Activated CD8-positive, alpha-beta memory T cell treated with anti-CD3 and anti-CD28 coated beads for 24 hours (primary cell): ENCODE measurements around the gene CFD.
"Not testable (repeated sequence)": the region's sequence is repeated elsewhere in the genome, so short reads cannot be mapped to it uniquely, and the experiment has no call there.

ENCODE experiments used
- DNase-seq: peaks from one replicate; pipeline ENCODE4 v3.0.0-alpha.2; 2020

Gene CFD

DNA sequence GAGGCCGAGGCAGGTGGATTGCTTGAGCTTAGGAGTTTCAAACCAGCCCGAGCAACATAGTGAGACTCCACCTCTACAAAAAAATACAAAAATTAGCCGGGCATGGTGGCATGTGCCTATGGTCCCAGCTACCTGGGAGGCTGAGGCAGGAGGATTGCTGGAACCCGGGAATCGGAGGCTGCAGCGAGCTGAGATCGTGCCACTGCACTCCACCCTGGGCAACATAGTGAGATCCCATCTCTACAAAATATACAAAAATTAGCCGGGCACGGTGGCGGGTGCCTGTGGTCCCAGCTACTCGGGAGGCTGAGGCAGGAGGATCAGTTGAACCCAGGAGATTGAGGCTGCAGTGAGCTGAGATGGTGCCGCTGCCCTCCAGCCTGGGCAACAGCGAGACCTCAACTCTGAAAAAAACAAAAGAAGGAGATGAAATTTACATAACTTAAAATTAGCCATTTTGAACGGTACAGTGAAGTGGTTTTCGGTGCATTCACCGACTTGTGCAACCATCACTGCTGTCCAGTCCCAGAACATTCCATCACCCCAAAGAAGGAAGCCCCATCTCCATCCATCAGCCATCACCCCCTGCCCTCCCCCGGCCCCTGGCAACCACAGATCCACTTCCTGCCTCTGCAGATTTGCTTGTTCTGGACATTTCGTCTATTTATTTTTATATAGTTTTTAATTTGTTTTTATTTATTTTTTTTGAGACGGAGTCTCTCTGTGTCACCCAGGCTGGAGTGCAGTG, 33.4 kb upstream of the CFD start:
- no peak for DNase-seq

DNA sequence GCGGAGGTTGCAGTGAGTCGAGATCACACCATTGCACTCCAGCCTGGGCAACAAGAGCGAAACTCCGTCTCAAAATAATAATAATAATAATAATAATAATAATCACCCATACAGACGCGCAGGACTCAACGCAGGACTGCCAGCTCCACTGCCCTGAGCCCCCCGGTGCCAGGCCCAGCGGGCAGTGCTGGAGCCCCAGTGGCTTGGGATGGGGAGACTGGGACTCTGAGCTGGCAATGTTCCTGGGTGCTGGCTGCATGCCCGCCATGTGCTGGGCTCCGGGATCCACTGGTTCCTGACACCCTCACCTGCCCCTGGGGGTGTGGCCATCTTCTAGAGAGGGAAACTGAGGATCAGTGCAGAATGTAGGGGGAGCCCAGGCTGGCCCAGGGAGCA, 32.2 kb upstream of the CFD start:
- no peak for DNase-seq

DNA sequence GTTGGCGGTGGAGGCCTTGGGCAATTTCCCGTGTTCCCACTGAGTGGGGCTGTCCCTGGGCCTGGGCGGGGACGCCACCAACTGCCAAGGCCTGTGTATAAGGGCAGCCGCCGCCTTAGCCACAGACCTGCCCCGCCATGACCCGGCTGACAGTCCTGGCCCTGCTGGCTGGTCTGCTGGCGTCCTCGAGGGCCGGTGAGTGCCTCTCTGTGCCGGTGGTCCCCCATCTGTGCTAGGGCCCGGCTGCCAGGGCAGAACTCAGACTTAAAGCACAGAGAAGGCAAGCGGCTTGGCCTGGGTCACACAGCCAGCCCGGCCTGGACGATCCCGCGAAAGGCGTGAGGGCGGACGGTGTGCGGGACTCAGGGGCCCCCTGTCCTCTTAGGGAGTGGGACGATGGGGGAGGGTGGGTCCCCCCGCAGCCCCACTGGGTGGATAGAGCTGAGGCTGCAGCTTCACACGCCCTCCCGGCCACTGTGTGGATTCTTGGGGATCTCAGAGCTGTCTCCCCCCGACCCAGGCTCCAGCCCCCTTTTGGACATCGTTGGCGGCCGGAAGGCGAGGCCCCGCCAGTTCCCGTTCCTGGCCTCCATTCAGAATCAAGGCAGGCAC, 31.6 kb upstream of the CFD start, which contains the start of gene AZU1:
AZU1 (plus strand) TSS at position 128 of the 612 bp plus-strand sequence; CDS start at position 138, 10 bp downstream.
- DNase-seq = no peak

DNA sequence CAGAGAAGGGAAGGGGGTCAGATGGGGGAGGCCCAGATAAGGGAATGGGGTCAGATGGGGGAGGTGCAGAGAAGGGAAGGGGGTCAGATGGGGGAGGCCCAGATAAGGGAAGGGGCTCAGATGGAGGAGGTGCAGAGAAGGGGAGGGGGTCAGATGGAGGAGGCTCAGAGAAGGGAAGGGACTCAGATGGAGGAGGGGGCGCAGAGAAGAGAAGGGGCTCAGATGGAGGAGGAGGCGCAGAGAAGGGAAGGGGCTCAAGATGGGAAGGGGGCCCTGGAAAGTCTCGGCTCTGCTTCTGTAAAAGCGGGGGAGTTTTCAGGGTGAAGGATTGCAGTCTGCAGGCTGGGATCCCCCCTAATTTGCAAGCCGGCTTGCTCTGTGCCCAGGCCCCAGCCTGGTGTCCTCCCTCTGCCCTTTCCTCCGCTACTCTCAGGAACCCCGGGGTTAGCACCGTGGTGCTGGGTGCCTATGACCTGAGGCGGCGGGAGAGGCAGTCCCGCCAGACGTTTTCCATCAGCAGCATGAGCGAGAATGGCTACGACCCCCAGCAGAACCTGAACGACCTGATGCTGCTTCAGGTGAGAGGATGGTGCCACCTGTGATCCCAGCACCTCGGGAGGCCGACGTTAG, 30.2 kb upstream of the CFD start:
- DNase-seq = no peak

DNA sequence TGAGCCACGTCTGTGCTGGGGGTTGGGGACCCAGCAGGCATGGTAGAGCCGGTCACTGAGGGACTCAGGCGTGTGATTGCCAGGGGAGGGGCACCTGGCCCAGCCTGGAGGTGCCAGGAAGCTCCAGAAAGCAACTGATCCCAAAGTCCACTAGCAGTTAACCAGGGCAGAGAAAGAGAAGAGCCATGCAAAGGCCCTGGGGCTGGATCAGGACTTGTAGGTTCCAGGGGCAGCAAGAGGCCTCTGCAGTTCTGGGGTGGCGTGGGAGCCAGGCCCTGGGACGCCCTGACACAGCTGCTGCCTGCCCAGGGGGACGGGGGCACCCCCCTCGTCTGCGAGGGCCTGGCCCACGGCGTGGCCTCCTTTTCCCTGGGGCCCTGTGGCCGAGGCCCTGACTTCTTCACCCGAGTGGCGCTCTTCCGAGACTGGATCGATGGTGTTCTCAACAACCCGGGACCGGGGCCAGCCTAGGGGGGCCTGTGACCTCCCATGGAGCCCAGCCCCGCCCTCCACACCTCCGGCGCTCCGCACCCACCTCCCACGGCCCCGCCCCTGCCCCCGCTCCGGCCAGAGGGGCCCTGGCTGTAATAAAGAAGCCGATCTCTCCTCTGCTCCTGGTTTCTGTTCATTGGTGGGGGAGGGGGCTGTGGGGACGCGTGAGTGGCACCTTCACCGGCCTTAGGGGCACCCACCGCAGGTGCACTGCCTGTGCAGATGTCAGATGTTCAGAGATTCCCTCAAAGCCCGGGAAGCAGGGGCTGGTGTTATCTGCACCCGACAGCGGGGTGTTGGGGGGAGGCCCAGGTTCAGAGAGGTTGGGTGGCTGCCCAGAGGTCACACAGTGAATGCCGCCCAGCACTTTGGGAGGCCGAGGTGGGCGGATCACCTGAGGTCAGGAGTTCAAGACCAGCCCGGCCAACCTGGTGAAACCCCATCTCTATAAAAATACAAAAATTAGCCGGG, 27.8 kb upstream of the CFD start:
- no peak for DNase-seq

DNA sequence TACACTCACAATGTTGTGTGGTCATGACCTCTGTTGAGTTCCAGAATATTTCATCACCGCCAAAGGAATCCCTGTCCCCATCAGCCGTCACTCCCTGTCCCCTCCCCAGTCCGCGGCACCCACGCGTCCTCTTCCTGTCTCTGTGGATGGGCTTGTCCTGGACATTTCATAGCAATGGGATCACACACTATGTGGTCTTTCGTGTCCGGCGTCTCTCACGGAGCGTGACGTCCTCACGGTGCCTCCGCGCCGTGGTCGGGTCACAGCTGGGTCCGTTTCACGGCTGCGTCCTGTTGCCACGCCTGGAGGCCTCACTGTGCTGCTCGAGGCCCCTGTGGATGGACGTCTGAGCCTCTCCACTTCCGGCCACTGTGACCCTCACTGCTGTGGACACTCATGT, 25.2 kb upstream of the CFD start:
- DNase-seq = no peak

DNA sequence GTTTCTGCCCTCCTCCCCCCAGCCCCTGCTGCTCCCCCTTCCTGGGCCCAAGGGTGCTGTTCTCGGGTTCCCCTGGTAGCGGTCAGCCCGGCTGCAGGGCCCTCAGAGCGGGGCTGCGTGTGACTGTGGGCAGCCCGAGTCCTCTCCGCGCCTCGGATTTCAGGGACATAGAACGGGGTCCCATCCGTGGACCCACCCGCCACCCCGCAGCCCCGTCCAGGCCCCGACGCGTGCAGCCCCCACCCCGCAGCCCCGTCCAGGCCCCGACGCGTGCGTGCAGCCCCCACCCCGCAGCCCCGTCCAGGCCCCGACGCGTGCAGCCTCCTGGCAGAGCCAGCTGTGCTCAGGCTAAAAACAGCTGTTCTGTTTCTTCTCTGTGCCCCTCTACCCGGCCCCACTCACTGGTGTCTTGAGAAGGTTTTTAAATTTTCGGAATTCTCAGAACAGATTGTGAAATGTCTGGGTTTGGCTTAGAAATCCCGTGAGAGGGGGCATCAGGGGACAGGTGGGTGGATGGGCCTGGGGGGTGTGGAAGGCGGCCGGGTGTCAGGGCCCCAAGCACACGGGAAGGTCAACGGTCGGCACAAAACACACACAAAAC, 24.2 kb upstream of the CFD start:
- no peak for DNase-seq

DNA sequence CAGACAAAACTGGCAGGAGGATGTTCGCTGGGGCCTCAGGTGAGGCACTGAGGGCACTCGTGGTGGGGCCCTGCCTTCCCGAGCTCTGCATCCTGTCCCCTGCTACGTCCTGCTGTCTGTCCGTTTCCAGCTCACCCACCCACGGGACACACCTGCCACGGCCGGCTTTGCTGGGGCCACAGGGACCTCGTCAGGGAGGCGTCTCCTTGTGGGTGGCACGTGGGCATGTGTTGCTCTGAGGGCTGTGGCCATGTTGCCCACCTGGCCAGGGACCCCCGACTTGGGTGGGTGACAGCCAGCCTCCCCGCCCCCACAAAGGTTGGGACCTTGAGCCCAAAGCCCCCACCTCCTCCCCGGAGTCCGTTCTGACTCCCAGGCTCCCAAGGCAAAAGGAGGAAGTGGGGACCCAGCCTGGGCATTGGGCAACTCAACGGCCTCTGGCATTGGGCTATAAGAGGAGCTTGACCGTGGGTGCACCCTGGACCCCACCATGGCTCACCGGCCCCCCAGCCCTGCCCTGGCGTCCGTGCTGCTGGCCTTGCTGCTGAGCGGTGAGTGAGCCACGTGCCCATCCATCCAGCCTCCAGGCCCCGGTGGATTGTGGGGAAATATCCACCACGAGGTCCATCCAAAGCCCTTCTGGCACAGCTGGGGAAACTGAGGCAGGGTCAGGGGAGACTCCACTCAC, 18.8 kb upstream of the CFD start, which contains the start of gene PRTN3:
PRTN3 (plus strand) TSS at position 481 of the 688 bp plus-strand sequence; CDS start at position 491, 10 bp downstream.
- no peak for DNase-seq

DNA sequence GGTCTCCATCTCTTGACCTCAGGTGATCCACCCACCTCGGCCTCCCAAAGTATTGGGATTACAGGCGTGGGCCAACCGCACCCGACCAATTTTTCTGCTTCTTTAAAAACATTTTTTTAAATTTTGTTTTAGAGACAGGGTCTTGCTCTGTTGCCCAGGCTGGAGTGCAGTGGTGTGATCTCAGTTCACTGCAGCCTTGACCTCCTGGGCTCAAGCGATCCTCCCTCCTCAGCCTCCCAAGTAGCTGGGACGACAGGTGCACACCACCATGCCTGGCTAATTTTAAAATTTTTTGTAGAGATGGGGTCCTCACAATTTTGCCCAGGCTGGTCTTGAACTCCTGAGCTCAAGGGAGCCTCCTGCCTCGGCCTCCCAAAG, 16.7 kb upstream of the CFD start:
- not testable (repeated sequence) for DNase-seq

DNA sequence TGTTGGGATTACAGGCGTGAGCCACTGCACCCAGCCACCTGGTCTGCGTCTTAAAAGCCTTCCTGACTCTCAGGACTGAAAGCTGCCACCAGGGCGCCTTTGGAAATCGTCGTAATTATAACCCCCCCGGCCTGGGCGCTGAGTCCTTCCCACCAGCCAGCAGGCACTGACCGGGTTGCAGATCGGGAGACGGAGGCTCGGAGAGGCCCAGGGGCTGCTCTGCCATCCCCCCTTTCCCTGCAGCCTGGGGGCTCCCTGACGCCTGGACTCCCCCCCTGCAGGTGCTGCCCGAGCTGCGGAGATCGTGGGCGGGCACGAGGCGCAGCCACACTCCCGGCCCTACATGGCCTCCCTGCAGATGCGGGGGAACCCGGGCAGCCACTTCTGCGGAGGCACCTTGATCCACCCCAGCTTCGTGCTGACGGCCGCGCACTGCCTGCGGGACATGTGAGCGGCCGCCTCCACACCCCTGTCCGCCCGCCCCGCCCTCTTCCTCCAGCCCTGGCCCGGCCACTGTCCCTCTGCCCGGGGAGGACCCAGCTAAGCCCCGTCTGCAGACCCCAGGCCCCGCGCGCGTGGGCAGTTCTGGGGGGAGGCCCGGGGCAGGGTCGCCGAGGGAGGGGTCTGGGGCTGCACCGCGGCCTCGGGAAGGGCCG, 16.2 kb upstream of the CFD start:
- DNase-seq = no peak

DNA sequence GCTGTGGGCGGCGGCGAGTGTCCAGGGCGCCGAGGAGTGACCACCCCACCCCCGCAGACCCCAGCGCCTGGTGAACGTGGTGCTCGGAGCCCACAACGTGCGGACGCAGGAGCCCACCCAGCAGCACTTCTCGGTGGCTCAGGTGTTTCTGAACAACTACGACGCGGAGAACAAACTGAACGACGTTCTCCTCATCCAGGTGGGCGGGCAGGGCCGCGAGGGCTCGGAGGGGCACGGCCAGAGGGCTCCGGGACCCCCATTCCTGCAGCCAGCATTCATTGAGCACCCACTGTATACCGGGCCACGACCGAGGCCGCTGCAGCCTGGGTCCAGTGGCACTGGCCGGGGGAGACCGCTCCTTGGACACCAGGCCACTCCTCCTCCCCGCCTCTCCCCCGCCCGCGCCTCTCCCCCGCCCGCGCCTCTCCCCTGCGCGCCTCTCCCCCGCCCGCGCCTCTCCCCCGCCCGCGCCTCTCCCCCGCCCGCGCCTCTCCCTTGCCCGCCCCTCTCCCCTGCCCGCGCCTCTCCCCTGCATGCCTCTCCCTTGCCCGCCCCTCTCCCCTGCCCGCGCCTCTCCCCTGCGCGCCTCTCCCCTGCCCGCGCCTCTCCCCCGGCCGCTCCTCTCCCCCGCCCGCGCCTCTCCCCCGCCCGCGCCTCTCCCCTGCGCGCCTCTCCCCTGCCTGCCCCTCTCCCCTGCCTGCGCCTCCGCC, 15.5 kb upstream of the CFD start:
- DNase-seq = no peak

DNA sequence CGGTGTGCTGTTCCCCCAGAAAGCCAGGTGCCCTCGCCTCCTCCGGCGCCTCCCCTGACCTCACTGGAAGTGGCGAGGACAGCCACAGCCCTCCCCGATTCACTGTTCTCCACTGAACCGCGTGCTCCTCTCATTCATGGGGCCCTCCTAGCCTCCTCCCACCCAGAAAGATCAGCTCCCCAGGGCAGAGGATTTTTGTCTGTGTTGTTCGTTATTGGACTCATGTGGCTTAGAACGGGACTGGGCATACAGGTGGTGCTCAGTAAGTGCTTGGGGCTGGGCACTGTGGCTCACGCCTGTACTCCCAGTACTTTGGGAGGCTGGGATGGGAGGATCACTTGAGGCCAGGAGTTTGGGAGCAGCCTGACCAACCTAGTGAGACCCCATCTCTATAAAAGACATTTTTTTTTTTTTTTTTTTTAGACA, 14.9 kb upstream of the CFD start:
- DNase-seq = no peak

DNA sequence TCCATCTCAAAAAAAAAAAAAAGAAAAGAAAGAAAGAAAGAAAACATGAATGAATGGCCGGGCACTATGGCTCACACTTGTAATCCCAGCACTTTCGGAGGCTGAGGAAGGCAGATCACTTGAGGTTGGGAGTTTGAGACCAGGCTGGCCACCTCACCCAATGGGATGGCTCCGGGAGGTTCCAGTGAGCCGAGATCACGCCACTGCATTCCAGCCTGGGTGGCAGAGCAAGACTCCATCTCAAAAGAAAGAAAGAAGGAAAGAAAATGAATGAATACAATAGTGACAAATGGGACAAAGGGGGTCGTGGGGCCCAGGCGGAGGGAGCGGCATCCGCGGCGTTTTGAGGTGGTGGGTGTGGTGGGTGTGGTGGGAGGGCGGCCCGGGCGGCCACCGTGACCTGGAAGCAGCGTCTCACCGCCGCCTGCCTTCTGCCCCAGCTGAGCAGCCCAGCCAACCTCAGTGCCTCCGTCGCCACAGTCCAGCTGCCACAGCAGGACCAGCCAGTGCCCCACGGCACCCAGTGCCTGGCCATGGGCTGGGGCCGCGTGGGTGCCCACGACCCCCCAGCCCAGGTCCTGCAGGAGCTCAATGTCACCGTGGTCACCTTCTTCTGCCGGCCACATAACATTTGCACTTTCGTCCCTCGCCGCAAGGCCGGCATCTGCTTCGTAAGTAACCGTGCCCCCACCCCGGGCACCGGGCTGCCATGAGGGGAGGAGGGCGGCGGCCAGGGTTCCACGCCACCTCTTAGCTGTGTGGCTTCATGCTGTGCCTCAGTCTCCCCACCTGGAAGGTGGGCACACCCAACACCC, 13.6 kb upstream of the CFD start:
- DNase-seq = no peak

DNA sequence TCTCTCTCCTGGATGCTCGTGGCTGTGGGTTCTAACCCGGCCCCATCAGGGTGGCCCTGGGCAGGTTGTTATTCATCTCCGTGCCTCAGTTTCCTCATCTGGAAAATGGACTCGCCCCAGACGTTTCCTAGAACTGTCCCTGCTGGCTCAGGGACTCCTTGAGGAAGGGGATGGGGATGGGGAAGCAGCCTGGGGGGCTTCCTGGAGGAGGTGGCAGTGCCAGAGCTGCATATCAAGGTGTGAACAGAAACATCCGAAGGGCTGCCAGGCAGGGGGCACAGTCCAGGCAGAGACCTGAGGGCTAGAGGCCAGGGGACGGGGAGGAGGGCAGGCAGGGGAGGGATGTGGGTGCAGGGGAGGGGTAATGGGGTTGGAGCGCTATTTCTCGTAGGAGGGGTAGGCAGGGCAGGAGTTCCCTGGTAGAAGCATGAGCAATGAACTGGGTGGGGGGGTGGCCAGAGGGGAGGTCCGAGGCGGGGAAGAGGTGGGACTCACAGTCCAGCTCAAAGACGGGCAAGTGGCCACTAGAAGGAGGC, 11.0 kb upstream of the CFD start:
- DNase-seq = no peak

DNA sequence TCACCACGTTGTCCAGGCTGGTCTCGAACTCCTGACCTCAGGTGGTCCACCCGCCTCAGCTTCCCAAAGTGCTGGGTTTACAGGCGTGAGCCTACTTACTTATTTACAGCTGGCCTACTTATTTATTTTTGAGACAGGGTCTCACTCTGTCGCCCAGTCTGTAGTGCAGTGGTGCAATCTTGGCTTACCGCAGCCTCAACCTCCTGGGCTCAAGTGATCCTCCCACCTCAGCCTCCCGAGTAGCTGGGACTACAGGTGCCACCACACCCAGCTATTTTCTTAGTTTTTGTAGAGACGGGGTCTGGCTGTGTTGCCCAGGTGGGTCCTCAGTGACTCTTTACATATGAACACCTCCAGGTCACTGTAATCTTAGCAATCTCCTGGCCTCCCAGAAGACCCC, 10.3 kb upstream of the CFD start:
- not testable (repeated sequence) for DNase-seq

DNA sequence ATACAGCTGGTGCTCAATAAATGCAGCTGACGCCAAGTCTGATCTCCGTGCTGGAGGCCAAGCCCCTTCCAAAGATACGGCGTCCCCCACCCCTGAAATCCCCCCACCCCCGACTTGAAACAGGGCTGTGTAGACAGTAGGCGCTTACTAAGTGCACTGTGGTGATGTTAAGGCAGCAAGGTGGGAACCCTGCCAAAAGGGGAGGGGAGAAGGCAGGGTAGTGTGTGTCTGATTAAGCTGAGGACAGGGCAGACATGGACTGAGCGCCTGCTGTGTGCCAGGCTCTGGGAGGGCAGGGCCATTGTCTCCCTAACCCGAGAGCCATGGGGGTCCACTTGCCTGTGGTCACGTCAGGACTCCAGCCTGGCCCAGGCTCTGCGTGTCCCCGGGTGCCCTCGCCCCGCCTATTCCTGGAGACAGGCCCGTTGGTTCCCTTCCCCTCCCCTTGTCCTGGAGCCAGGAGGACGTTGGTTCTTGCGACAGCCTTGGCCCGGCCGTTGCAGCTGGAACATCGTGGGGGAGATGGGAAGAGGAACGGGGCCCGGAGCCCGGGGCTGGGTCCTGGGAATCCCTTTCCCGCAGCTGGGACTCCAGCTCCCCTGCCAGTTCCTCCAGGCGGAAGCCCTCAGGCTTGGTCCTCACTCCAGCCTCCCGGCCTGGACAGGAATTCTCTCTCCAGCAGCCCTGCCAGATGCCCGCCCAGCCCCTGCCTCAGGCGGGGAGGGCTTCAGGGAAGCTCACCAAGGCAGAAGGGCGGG, 9.1 kb upstream of the CFD start:
- DNase-seq = no peak

DNA sequence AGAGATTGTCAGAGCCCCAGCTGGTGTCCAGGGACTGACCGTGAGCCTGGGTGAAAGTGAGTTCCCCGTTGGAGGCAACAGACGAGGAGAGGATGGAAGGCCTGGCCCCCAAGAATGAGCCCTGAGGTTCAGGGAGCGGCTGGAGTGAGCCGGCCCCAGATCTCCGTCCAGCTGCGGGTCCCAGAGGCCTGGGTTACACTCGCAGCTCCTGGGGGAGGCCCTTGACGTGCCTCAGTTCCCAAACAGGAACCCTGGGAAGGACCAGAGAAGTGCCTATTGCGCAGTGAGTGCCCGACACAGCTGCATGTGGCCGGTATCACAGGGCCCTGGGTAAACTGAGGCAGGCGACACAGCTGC, 8.5 kb upstream of the CFD start:
- no peak for DNase-seq

DNA sequence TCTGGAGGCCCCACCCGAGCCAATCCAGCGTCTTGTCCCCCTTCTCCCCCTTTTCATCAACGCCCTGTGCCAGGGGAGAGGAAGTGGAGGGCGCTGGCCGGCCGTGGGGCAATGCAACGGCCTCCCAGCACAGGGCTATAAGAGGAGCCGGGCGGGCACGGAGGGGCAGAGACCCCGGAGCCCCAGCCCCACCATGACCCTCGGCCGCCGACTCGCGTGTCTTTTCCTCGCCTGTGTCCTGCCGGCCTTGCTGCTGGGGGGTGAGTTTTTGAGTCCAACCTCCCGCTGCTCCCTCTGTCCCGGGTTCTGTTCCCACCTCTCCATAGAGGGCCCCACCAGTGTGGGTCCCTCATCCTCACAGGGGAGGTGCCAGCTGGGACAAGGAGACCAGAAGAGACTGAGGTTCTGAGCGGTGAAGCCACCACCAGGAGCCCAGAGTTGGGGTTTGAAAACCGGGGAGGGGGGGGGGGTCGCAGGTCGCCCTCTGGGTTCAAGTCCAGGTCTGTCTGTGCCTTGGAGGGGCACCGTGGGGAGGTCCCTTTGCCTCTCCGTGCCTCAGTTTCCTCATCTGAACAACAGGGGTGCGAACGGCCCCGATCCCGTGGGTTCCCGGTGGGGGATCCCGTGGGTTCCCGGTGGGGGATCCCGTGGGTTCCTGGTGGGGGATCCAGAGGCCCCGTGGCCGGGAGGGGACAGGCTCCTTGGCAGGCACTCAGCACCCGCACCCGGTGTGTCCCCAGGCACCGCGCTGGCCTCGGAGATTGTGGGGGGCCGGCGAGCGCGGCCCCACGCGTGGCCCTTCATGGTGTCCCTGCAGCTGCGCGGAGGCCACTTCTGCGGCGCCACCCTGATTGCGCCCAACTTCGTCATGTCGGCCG, 7.1 kb upstream of the CFD start, which contains the start of gene ELANE:
ELANE (plus strand) TSS at position 168 of the 878 bp plus-strand sequence; CDS start at position 194, 26 bp downstream.
- no peak for DNase-seq
